GM12878 (cell line): ENCODE data around the gene CFAP58.

Experiments
- CTCF ChIP-seq, 3 experiments: IDR thresholded peaks in 2 of 3; conservative IDR thresholded peaks in 1 of 3; 2 replicates each; pipeline ENCODE4 v1.5.1; 2011; ENCODE audit warnings: low read depth in 3 of 3, low read length in 3 of 3, mild to moderate bottlenecking in 3 of 3, control low read depth in 2 of 3, moderate library complexity in 2 of 3, inconsistent platforms in 1 of 3, mixed read lengths in 1 of 3; ENCODE audit not compliant: control insufficient read depth in 2 of 3, insufficient read depth in 1 of 3; ENCODE audit errors: extremely low read depth in 1 of 3
- ETV6 ChIP-seq, 2 experiments: fragments of 450-650 bp in 1 of 2; IDR thresholded peaks in 1 of 2; conservative IDR thresholded peaks in 1 of 2; 2 replicates each; pipeline ENCODE4 v1.6.1; 2014; ENCODE audit warnings: antibody characterized with exemption in 1 of 2, borderline replicate concordance in 1 of 2, low read depth in 1 of 2, mild to moderate bottlenecking in 1 of 2, moderate library complexity in 1 of 2
- FOXK2 ChIP-seq: fragments of 450-650 bp; IDR thresholded peaks from 2 replicates; pipeline ENCODE4 v1.6.1; 2017; ENCODE audit warnings: mild to moderate bottlenecking, moderate library complexity
- PBX3 ChIP-seq: IDR thresholded peaks from 2 replicates; pipeline ENCODE4 v1.6.1; 2011; ENCODE audit warnings: mild to moderate bottlenecking, low read depth, low read length, moderate library complexity; ENCODE audit not compliant: insufficient replicate concordance
- REST ChIP-seq: IDR thresholded peaks from 2 replicates; pipeline ENCODE4 v1.6.1; 2012; ENCODE audit warnings: mild to moderate bottlenecking, low read depth, low read length

- TF ChIP-seq FOXK2 (no peak), ETV6 (conservative IDR thresholded peaks at IDR 0.05 in 1 of 2, IDR thresholded peaks at IDR 0.05 in 1 of 2; ENCODE audit: borderline replicate concordance in 1 of 2, low read depth in 1 of 2) (no peak), CTCF (IDR thresholded peaks at IDR 0.05 in 2 of 3, conservative IDR thresholded peaks at IDR 0.05 in 1 of 3; ENCODE audit: control insufficient read depth in 2 of 3, extremely low read depth in 1 of 3, insufficient read depth in 1 of 3, low read depth in 3 of 3, low read length in 3 of 3) (no peak), REST (no peak), PBX3 (no peak)
These were observed 2.5 kb upstream of the CFAP58 start for GRCh38 chr10:104351061-104351702.
